GM12874 (cell line): ENCODE results near the gene PCDHGB6.

Source experiments
- TF ChIP-seq, protein P1 (sequence below): IDR thresholded peaks from 2 replicates; pipeline ENCODE4 v1.5.1; 2011; ENCODE audit warnings: low read depth, mild to moderate bottlenecking, control low read depth, low read length, moderate library complexity; ENCODE audit not compliant: insufficient read depth

Gene PCDHGB6

DNA sequence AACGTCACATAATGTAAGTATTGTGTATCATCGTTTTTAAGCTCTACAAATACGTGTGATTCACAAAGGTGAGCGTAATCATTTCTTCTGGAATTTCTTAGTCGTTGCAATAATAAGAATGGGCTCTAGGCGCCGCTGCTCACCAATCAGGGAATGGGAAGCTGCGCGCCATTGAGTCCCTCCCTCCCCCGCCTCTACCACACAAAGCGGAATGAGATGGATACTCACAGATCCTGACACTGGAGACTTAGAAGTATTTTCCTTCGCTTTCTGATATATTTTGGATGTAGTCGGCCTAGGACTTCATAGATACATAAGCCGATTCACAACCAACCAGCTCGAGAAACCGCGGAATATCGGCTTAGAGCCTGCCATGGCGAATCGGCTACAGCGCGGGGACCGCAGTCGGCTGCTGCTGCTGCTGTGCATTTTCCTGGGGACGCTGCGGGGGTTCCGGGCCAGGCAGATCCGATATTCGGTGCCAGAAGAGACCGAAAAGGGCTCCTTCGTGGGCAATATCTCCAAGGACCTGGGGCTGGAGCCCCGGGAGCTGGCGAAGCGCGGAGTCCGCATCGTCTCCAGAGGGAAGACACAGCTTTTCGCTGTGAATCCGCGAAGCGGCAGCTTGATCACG is 13.2 kb downstream of the PCDHGB6 start, which contains the start of gene PCDHGA11:
TSS of gene PCDHGA11 (plus strand) at position 197 of the 634 bp plus-strand sequence. CDS start at position 374, 177 bp downstream.
- TF ChIP-seq, protein P1, sequence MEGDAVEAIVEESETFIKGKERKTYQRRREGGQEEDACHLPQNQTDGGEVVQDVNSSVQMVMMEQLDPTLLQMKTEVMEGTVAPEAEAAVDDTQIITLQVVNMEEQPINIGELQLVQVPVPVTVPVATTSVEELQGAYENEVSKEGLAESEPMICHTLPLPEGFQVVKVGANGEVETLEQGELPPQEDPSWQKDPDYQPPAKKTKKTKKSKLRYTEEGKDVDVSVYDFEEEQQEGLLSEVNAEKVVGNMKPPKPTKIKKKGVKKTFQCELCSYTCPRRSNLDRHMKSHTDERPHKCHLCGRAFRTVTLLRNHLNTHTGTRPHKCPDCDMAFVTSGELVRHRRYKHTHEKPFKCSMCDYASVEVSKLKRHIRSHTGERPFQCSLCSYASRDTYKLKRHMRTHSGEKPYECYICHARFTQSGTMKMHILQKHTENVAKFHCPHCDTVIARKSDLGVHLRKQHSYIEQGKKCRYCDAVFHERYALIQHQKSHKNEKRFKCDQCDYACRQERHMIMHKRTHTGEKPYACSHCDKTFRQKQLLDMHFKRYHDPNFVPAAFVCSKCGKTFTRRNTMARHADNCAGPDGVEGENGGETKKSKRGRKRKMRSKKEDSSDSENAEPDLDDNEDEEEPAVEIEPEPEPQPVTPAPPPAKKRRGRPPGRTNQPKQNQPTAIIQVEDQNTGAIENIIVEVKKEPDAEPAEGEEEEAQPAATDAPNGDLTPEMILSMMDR: peak; percentile 75

DNA sequence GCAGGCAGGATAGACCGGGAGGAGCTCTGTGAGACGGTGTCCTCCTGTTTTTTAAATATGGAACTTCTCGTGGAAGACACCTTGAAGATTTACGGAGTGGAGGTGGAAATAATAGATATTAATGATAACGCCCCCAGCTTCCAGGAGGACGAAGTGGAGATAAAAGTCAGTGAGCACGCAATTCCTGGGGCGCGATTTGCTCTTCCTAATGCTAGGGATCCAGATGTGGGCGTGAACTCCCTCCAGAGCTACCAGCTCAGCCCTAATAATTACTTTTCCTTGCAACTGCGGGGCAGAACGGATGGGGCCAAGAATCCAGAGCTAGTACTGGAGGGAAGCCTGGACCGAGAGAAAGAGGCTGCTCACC is 13.7 kb downstream of the PCDHGB6 start:
- TF ChIP-seq, protein P1: no peak

DNA sequence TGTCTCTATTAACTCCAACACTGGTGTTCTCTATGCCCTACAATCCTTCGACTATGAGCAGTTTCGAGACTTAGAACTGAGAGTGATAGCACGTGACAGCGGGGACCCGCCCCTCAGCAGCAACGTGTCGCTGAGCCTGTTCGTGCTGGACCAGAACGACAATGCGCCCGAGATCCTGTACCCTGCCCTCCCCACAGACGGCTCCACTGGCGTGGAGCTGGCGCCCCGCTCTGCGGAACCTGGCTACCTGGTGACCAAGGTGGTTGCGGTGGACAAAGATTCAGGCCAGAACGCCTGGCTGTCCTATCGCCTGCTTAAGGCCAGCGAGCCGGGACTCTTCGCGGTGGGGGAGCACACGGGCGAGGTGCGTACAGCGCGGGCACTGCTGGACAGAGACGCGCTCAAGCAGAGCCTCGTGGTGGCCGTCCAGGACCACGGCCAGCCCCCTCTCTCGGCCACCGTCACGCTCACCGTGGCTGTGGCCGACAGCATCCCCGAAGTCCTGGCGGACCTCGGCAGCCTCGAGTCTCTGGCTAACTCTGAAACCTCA is 15.0 kb downstream of the PCDHGB6 start:
- TF ChIP-seq, protein P1: no peak

DNA sequence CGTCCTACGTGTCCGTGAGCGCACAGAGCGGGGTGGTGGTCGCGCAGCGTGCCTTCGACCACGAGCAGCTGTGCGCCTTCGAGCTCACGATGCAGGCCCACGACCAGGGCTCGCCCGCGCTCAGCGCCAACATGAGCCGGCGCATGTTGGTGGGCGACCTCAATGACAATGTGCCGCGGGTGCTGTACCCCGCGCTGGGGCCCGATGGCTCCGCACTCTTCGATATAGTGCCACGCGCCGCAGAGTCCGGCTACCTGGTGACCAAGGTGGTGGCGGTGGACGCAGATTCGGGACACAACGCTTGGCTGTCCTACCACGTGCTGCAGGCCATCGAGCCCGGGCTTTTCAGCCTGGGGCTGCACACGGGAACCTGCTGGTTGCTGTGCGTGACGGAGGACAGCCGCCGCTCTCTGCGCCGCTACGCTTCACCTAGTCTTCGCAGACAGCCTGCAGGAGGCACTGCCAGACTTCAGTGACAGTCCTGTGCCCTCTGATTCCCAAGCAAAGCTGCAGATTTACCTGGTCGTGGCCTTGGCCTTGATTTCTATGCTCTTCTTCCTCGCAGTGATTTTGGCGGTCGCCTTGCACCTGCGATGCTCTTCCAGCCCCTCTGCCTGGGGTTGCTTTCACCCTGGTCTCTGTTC is 20.1 kb downstream of the PCDHGB6 start:
- TF ChIP-seq, protein P1: no peak

GRCh38 chr5:141430332-141431113 is 22.7 kb downstream of the PCDHGB6 start, which contains the start of gene PCDHGA12:
Gene PCDHGA12 (plus strand): TSS chr5:141430507. CDS start chr5:141430760, 253 bp downstream.
- TF ChIP-seq, protein P1: peak; percentile 53

GRCh38 chr5:141431286-141431685 is 23.5 kb downstream of the PCDHGB6 start:
- TF ChIP-seq, protein P1: no peak

DNA sequence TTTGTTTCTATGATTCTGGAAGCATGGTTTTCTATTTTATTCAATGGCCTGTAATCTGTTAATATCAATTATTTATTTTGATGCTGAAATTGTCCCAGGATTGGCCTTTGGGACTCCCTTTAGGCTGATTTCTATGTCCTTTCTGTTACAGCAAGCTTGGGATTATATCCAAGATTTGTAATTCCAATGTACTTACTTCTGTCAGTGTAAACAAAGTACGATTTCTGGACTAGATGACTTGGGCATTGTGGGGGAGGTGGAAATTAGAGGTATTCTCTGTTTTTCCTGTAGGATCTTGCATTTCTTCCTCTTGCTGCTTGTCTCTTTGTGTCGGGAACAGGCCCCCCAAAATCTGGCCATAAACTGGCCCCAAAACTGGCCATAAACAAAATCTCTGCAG is 26.2 kb downstream of the PCDHGB6 start:
- TF ChIP-seq, protein P1: no peak
